GM23338 (cell line): ENCODE results near the gene PLEKHJ1. TPM values are rescaled to one million over a fixed set of nuclear protein-coding genes. Genes with fewer than 3 reads are reported as not detected.

Source experiments
- ATAC-seq: fragments of 200-7000 bp; cut with Tn5 transposase; 3 replicates; pipeline ENCODE4 v1.9.1; 2020
- DNase-seq: peaks from one replicate; pipeline ENCODE4 v3.0.0-alpha.2; 2015; ENCODE audit warnings: low spot score
- H2AFZ ChIP-seq: fragments of 200-600 bp; sonication (generic); 2 replicates; pipeline ENCODE4 v1.8.0; 2016; ENCODE audit warnings: antibody characterized with exemption, mild to moderate bottlenecking, moderate library complexity
- H3F3A ChIP-seq: fragments of 200-600 bp; sonication (generic); replicated peaks from 2 replicates; pipeline ENCODE4 v1.8.0; 2017; ENCODE audit warnings: antibody characterized with exemption, mixed run types, low read depth
- H3K27ac ChIP-seq: fragments of 200-600 bp; sonication (generic); 2 replicates; pipeline ENCODE4 v1.6.1; 2016; ENCODE audit warnings: low read depth
- H3K27me3 ChIP-seq: fragments of 200-600 bp; sonication (generic); 2 replicates; pipeline ENCODE4 v1.8.0; 2016; ENCODE audit warnings: mild to moderate bottlenecking, mixed run types, moderate library complexity; ENCODE audit not compliant: insufficient read depth
- H3K36me3 ChIP-seq: fragments of 200-600 bp; sonication (generic); 2 replicates; pipeline ENCODE4 v1.8.0; 2016; ENCODE audit warnings: mild to moderate bottlenecking; ENCODE audit not compliant: insufficient read depth
- H3K4me1 ChIP-seq: fragments of 200-600 bp; sonication (generic); 2 replicates; pipeline ENCODE4 v1.8.0; 2016; ENCODE audit warnings: mild to moderate bottlenecking, moderate library complexity; ENCODE audit not compliant: insufficient read depth
- H3K4me2 ChIP-seq: fragments of 200-600 bp; sonication (generic); 2 replicates; pipeline ENCODE4 v1.7.1; 2017; ENCODE audit warnings: mixed run types
- H3K4me3 ChIP-seq: fragments of 200-600 bp; sonication (generic); 2 replicates; pipeline ENCODE4 v1.6.1; 2016; ENCODE audit warnings: mixed run types
- H3K79me2 ChIP-seq: fragments of 200-600 bp; sonication (generic); replicated peaks from 2 replicates; pipeline ENCODE4 v1.8.0; 2017; ENCODE audit warnings: mild to moderate bottlenecking; ENCODE audit not compliant: insufficient read depth
- H3K9me2 ChIP-seq: fragments of 200-600 bp; sonication (generic); 2 replicates; pipeline ENCODE4 v1.8.0; 2017; ENCODE audit not compliant: insufficient read depth
- H4K20me1 ChIP-seq: fragments of 200-600 bp; sonication (generic); replicated peaks from 2 replicates; pipeline ENCODE4 v1.8.0; 2017; ENCODE audit warnings: mild to moderate bottlenecking; ENCODE audit not compliant: insufficient read depth
- H3K27ac Mint-ChIP-seq: 2 replicates; pipeline ENCODE4 v1.8.0; 2020; ENCODE audit warnings: inconsistent platforms, mild to moderate bottlenecking, moderate library complexity, mixed read lengths
- H3K27me3 Mint-ChIP-seq: 3 replicates; pipeline ENCODE4 v1.8.0; 2022; ENCODE audit warnings: low read depth, mild to moderate bottlenecking, moderate library complexity, mixed read lengths, inconsistent platforms; ENCODE audit not compliant: insufficient read depth, poor library complexity
- H3K36me3 Mint-ChIP-seq: 3 replicates; pipeline ENCODE4 v1.8.0; 2021; ENCODE audit warnings: low read depth, mild to moderate bottlenecking, inconsistent platforms, moderate library complexity, mixed read lengths
- H3K4me1 Mint-ChIP-seq: 3 replicates; pipeline ENCODE4 v1.8.0; 2020; ENCODE audit warnings: mild to moderate bottlenecking, inconsistent platforms, mixed read lengths
- H3K4me3 Mint-ChIP-seq: 3 replicates; pipeline ENCODE4 v1.8.0; 2021; ENCODE audit warnings: moderate library complexity, mild to moderate bottlenecking, inconsistent platforms, mixed read lengths
- H3K9me3 Mint-ChIP-seq: 3 replicates; pipeline ENCODE4 v1.8.0; 2020; ENCODE audit warnings: moderate library complexity, mild to moderate bottlenecking, inconsistent platforms, mixed read lengths
- CREB1 ChIP-seq: fragments of 250-450 bp; sonication (Bioruptor Pico); IDR thresholded peaks from 2 replicates; pipeline ENCODE4 v1.5.0; 2020; ENCODE audit warnings: low read depth, mild to moderate bottlenecking, moderate library complexity
- EZH2 ChIP-seq: fragments of 200-600 bp; sonication (generic); IDR thresholded peaks from one replicate; pipeline ENCODE4 v1.8.0; 2017; ENCODE audit warnings: antibody characterized with exemption, mild to moderate bottlenecking, low read depth; ENCODE audit not compliant: unreplicated experiment
- EZH2phosphoT487 ChIP-seq: fragments of 200-600 bp; sonication (generic); IDR thresholded peaks from one replicate; pipeline ENCODE4 v1.8.1; 2018; ENCODE audit warnings: antibody characterized with exemption; ENCODE audit not compliant: unreplicated experiment
- POLR2AphosphoS5 ChIP-seq: IDR thresholded peaks from 2 replicates; pipeline ENCODE4 v1.6.1; 2016; ENCODE audit warnings: antibody characterized with exemption, low read depth
- STAT1 ChIP-seq: IDR thresholded peaks from one replicate; pipeline ENCODE4 v1.6.1; 2016; ENCODE audit warnings: antibody characterized with exemption; ENCODE audit not compliant: unreplicated experiment
- ZNF331 ChIP-seq: fragments of 250-450 bp; sonication (Bioruptor Pico); IDR thresholded peaks from 2 replicates; pipeline ENCODE4 v1.5.0; 2020; ENCODE audit warnings: low read depth, mild to moderate bottlenecking, moderate library complexity
- polyA plus RNA-seq: library from polyadenylated mRNA; unstranded; fragments of >200 nt; fragmentation: Nextera tagmentation; extraction: Ambion mirVana; gene quantifications from 2 replicates; pipeline ENCODE4 v1.2.1, GENCODE V29; 2016
- total RNA-seq: library from RNA; depleted of rRNA; stranded (reverse); fragments of >200 nt; shearing (Covaris generic); gene quantifications from 2 replicates; pipeline ENCODE4 v1.2.3, GENCODE V29; 2014
- TF ChIP-seq, protein P1 (sequence below), 2 experiments: fragments of 200-600 bp in 1 of 2; sonication (generic) in 1 of 2; conservative IDR thresholded peaks; 2 replicates each; pipeline versions ENCODE4 v1.5.1 to v1.6.1; 2016 to 2017; ENCODE audit warnings: antibody characterized with exemption in 2 of 2, low read depth in 2 of 2, mild to moderate bottlenecking in 2 of 2, moderate library complexity in 1 of 2
- TF ChIP-seq, protein P2 (sequence below): fragments of 250-450 bp; sonication (Bioruptor Pico); IDR thresholded peaks from 2 replicates; pipeline ENCODE4 v1.5.0; 2020; ENCODE audit warnings: mild to moderate bottlenecking, moderate library complexity
- TF ChIP-seq, protein P3 (sequence below): IDR thresholded peaks from 2 replicates; pipeline ENCODE4 v1.6.1; 2016; ENCODE audit warnings: antibody characterized with exemption

PLEKHJ1 gene
- total and polyA plus RNA-seq, 2 experiments from 2014 or later: 146 to 210 TPM

DNA sequence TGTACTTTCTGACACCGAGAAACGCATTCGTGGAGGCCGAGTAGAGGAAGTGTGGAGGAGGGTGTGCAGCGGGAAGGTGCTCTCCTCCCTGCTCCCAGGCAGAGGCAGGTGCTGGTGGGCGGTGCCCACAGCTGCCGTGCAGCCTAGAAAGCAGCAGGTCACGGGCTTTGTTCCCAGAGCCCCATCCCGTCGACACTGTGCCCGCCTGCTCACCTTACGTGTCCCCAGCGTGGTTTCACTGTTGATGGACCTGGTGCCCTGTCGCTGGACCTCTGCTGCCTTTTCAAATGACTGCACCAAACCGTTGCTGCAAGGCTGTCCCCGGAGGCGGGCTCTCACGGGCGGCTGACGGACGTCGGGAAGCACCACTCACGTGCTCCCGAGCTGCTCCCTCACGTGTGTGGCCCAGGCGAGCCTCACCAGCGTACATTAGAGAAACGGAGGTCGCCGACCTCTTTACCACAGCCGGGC is 20.8 kb downstream of the PLEKHJ1 start:
- H3F3A ChIP-seq: 0 out of 2 replicates have a peak, but pooled peaks cover 3% of the 10 kb centered on the region
- H2AFZ ChIP-seq: no peak overlapping the region
- Mint-ChIP-seq H3K4me3 (no peak overlapping the region), H3K27me3 (peaks cover 10% of the 10 kb centered on the region), H3K36me3 (peaks cover 54% of the 10 kb centered on the region), H3K4me1 (peaks cover 3% of the 10 kb centered on the region; the same call in 2 of the 3 replicates), H3K9me3 (no peaks in the 10 kb centered on the region; the same call in 2 of the 3 replicates), H3K27ac (peak overlapping the region; percentile 62)
- peaks cover 12% of the 10 kb centered on the region; the same call in 1 of the 2 replicates for H3K36me3 ChIP-seq
- H3K4me3 ChIP-seq: no peak overlapping the region
- TF ChIP-seq, protein P1, sequence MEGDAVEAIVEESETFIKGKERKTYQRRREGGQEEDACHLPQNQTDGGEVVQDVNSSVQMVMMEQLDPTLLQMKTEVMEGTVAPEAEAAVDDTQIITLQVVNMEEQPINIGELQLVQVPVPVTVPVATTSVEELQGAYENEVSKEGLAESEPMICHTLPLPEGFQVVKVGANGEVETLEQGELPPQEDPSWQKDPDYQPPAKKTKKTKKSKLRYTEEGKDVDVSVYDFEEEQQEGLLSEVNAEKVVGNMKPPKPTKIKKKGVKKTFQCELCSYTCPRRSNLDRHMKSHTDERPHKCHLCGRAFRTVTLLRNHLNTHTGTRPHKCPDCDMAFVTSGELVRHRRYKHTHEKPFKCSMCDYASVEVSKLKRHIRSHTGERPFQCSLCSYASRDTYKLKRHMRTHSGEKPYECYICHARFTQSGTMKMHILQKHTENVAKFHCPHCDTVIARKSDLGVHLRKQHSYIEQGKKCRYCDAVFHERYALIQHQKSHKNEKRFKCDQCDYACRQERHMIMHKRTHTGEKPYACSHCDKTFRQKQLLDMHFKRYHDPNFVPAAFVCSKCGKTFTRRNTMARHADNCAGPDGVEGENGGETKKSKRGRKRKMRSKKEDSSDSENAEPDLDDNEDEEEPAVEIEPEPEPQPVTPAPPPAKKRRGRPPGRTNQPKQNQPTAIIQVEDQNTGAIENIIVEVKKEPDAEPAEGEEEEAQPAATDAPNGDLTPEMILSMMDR (conservative IDR thresholded peaks at IDR 0.05; ENCODE audit: low read depth in 2 of 2): no peak
- TF ChIP-seq POLR2AphosphoS5 (no peak), EZH2 (no peak), ZNF331 (CRISPR knock-in tag) (no peak), EZH2phosphoT487 (no peak), STAT1 (no peak), CREB1 (CRISPR knock-in tag) (no peak)
- TF ChIP-seq, protein P2, sequence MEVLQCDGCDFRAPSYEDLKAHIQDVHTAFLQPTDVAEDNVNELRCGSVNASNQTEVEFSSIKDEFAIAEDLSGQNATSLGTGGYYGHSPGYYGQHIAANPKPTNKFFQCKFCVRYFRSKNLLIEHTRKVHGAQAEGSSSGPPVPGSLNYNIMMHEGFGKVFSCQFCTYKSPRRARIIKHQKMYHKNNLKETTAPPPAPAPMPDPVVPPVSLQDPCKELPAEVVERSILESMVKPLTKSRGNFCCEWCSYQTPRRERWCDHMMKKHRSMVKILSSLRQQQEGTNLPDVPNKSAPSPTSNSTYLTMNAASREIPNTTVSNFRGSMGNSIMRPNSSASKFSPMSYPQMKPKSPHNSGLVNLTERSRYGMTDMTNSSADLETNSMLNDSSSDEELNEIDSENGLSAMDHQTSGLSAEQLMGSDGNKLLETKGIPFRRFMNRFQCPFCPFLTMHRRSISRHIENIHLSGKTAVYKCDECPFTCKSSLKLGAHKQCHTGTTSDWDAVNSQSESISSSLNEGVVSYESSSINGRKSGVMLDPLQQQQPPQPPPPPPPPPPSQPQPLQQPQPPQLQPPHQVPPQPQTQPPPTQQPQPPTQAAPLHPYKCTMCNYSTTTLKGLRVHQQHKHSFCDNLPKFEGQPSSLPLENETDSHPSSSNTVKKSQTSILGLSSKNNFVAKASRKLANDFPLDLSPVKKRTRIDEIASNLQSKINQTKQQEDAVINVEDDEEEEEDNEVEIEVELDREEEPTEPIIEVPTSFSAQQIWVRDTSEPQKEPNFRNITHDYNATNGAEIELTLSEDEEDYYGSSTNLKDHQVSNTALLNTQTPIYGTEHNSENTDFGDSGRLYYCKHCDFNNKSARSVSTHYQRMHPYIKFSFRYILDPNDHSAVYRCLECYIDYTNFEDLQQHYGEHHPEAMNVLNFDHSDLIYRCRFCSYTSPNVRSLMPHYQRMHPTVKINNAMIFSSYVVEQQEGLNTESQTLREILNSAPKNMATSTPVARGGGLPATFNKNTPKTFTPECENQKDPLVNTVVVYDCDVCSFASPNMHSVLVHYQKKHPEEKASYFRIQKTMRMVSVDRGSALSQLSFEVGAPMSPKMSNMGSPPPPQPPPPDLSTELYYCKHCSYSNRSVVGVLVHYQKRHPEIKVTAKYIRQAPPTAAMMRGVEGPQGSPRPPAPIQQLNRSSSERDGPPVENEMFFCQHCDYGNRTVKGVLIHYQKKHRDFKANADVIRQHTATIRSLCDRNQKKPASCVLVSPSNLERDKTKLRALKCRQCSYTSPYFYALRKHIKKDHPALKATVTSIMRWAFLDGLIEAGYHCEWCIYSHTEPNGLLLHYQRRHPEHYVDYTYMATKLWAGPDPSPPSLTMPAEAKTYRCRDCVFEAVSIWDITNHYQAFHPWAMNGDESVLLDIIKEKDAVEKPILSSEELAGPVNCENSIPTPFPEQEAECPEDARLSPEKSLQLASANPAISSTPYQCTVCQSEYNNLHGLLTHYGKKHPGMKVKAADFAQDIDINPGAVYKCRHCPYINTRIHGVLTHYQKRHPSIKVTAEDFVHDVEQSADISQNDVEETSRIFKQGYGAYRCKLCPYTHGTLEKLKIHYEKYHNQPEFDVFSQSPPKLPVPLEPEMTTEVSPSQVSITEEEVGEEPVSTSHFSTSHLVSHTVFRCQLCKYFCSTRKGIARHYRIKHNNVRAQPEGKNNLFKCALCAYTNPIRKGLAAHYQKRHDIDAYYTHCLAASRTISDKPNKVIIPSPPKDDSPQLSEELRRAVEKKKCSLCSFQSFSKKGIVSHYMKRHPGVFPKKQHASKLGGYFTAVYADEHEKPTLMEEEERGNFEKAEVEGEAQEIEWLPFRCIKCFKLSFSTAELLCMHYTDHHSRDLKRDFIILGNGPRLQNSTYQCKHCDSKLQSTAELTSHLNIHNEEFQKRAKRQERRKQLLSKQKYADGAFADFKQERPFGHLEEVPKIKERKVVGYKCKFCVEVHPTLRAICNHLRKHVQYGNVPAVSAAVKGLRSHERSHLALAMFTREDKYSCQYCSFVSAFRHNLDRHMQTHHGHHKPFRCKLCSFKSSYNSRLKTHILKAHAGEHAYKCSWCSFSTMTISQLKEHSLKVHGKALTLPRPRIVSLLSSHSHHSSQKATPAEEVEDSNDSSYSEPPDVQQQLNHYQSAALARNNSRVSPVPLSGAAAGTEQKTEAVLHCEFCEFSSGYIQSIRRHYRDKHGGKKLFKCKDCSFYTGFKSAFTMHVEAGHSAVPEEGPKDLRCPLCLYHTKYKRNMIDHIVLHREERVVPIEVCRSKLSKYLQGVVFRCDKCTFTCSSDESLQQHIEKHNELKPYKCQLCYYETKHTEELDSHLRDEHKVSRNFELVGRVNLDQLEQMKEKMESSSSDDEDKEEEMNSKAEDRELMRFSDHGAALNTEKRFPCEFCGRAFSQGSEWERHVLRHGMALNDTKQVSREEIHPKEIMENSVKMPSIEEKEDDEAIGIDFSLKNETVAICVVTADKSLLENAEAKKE: no peak
- TF ChIP-seq, protein P3, sequence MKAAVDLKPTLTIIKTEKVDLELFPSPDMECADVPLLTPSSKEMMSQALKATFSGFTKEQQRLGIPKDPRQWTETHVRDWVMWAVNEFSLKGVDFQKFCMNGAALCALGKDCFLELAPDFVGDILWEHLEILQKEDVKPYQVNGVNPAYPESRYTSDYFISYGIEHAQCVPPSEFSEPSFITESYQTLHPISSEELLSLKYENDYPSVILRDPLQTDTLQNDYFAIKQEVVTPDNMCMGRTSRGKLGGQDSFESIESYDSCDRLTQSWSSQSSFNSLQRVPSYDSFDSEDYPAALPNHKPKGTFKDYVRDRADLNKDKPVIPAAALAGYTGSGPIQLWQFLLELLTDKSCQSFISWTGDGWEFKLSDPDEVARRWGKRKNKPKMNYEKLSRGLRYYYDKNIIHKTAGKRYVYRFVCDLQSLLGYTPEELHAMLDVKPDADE: no peak
- H3K79me2 ChIP-seq: no peaks in the 10 kb centered on the region
- DNase-seq (peak; percentile 47), ATAC-seq (peak; percentile 74)
- H4K20me1 ChIP-seq: 0 out of 2 replicates have a peak, but pooled peaks cover 4% of the 10 kb centered on the region
- no peak overlapping the region; the same call in 1 of the 2 replicates for H3K27ac ChIP-seq
- H3K9me2 ChIP-seq: no peaks in the 10 kb centered on the region
- no peak overlapping the region for H3K4me2 ChIP-seq
- H3K4me1 ChIP-seq: no peaks in the 10 kb centered on the region
- H3K27me3 ChIP-seq: no peaks in the 10 kb centered on the region
